ENCODE measurements around the gene CCL25.
"Not testable (repeated sequence)": the region's sequence is repeated elsewhere in the genome, so short reads cannot be mapped to it uniquely, and the experiment has no call there.

The CCL25 gene

DNA sequence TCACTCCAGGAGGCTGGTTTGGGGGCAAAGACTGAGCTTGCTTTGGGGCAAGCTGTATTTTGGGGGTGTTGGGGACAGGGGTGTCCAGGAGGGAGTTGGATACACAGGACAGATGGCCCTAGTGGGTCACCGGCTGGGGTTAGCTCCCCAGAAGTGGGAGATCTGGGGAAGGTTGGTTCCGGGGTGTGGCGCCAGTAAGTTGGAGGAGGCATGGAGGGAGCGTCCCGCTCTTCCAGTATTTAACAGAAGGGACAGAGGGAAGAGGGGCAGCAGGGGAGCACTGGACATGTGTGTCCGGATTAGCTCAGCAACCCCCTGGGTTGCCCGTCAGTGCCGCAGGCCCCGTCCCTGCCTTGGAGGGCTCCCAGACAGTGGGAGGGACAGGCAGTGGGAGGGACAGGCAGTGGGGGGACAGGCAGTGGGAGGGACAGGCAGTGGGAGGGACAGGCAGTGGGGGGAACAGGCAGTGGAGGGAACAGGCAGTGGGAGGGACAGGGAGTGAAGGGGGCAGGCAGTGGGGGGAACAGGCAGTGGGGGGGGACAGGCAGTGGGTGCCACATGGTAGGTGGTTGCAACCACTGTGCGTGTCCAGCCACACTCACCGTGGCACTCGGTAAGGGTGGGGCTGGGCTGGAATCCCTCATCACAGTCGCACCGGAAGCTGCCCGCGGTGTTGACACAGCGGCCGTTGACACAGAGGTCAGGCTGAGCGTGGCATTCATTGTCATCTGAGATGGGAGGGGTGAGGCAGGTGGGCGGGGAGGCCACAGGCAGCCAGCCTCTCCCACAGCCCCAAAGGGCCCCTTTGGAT is 33.2 kb downstream of the CCL25 start:
- DNase-seq (ENCODE audit: low read depth), result no peak

DNA sequence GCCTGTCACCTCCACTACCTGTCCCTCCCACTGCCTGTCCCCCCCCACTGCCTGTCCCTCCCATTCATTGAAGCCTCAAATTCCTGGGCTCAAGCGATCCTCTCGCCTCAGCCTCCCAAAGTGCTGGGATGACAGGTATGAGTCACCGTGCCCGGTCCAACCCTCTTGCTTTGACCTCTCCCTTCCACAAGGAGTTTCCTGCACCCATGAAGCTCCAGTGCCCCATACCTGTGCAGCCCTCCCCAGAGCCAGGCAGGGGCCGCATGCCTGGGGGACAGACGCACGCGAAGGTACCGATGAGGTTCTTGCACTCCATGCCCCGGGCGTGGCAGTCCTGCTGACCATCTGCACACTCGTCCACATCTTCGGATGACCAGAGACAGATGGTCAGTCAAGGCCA is 34.3 kb downstream of the CCL25 start:
- no peak for DNase-seq (ENCODE audit: low read depth)

DNA sequence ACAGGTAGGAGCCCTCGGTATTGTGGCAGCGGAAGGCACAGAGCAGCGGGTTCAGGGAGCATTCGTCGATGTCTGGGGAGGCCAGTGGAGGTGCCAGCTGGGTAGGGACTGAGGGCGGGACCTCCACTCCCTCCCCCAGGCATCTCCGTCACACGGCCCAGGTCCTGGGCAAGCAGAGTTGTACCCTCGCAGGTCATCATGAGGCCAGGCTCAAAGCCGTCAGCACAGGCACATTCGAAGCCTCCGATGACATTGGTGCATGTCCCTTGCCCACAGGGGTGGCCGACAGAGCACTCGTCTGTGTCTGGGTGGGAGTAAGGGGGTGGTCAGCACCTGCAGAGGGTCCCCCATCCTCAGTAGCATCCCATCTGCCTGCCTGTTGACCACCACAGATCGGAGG is 35.3 kb downstream of the CCL25 start:
- no peak for DNase-seq (ENCODE audit: low read depth)

DNA sequence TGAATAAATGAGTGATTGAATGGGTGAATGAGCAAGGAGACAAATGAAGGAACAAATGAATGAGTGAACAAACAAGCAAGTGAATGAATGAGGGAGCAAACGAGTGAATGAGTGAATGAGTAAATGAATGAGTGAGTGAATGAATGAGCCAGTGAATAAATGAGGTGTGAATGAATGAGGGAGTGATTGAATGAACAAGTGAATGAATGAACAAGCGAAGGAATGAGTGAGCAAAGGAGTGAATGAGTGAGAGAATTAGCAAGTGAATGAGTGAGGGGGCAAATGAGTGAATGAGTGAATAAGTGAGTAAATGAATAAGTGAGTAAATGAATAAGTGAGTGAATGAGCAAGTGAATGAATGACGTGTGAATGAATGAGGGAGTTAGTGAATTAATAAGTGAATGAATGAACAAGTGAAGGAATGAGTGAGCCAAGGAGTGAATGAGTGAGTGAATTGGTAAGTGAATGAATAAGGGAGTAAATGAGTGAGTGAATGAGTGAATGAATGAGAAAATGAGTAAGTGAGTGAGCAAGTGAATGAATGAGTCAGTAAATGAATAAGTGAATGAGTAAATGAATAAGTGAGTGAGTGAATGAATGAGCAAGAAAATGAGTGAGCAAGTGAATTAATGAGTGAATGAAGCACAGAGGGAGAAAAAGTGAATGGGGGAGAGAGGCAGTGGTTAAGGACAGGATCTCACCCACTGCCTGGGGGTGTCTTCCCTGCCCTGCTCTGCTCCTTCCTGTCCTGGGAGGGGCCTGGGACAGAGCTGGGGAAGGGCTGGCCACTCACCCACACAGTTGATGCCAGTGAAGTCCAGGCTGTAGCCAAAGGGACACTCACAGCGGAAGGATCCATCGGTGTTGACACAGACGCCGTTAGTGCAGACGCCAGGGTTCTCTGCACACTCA is 36.4 kb downstream of the CCL25 start:
- DNase-seq (ENCODE audit: low read depth), result no peak

DNA sequence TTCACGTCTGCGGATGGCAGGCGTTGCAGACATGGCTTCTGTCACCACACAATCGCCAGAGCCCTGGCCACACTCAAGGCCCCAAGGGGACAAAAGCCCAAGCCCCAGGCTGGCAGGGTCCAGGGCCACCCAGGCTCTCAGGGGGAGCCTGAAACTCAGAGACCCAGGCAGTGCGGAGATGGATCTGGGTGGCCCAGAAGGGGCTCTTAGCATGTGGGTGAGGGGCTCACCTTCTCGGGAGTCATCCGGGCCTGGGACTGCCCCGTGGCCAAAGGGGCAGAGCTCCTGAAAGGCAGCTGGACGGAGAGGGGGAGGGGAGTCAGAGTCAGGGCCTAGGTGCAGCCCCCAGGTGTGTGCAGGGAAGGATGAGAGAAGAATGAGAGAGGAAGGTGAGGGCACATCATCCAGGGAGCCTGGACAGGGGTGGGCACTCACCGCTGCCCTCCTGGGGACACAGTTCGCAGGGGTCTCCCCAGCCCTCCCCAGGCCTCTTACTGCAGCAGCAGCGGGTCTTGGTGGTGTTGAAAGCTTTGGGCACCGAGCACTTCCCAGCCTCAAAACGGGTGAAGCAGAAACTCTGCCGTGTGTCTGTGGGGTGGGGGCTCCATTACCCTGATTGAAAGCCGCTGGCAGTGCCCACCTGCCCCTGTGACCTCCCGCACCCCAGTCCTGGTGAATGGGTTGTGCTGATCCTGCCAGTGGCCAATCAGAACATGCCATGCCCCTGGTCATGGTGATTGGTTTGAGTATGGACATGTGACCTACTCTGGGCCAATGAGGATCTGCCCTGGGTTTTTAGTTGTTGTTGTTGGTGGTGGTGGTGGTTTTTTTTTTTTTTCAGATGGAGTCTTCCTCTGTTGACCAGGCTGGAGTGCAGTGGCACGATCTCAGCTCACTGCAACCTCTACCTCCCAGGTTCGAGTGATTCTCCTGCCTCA is 37.4 kb downstream of the CCL25 start:
- DNase-seq (ENCODE audit: low read depth), result no peak

DNA sequence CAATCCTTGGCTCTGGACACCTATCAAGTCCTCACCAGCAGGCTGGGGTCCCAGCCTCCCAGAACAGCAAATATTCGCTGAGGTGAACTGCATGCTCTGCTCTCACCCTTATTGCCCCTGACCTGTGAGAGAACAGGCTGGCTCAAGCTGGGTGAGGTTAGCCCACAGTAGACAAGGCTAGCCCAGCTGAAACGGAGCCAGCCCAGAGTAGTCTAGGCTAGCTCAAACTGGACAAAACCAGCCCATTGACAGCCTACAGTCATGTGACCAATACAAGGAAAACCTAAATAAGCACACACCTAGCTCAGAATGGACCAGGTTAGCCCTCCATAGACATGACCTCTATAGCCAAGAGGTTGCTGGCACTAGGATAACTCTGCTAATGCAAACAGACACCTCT is 38.4 kb downstream of the CCL25 start:
- DNase-seq (ENCODE audit: low read depth), result no peak

DNA sequence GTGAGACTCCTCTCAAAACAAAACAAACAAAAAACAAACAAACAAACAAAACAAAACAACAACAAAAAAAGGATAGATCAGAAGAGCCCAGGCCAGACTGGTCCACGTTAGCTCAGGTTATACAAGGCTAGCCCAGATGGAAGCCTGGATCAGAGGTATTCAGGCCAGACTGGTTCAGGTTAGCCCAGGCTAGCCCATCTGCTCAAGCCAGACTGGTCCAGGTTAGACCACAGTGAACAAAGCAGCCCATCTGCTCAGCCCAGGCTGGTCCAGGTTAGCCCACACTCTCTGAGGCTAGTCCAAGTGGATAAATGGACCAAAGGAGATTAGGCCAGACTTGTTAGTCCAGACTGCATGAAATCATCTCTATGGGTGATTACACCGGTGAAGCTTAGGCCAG is 41.2 kb downstream of the CCL25 start:
- no peak for DNase-seq (ENCODE audit: low read depth)

DNA sequence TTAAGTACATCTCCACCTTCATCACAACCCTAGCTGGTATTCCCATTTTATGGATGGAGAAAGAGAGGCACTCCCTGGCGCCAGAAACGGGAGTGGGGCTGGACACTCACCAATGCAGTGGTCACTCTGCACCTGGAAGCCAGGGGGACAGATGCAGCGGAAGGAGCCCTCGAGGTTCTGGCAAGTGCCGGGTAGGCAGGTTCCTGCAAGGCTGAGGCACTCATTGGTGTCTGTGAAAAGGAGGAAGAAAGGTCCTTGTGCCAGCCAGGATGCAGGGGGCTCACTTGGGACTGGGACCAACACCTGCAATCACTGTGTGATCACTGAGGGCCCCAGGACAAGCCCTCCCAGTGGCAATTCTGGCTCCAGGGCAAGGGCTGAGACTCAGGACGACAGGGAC is 41.8 kb downstream of the CCL25 start:
- no peak for DNase-seq (ENCODE audit: low read depth)

DNA sequence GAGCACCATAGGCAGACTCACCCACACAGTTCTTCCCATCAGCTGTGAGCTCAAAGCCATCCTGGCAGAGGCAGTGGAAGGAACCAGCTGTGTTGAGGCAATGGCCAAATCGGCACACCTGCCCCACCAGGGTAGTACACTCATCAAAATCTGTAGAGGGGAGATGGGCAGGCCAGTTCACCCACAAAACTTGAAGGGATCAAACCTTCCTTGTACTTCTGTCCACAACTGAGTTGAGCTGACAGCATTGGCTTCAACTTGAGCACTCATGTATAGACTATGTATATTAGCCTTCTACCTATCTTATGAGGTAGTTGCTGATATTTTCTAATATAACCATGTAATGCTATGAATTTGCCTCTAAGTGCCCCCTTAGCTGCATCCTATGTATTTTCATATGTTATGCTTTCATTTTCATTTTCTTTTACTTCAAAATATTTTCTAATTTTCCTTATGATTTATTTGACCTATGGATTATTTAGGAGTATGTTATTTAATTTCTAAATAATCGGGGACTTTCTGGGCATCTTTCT is 42.9 kb downstream of the CCL25 start:
- no peak for DNase-seq (ENCODE audit: low read depth)

DNA sequence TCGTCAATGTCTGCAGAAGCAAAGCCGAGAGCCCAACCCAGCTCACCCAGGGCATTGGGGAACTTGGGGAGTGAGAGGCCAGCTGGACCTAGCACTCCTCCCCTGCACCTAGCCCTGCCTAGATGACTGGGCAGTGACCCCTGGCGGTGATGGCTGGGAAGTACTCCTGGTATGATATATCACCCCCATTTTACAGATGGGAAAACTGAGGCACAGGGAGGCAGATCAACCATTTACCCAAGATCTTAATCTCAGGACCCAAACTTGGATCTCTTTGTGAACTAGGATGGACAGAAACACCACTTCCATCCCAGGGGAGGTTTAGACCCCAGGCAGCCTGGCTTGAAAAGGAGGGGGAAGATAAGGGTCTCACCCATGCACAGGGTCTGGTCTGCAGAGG is 43.5 kb downstream of the CCL25 start:
- no peak for DNase-seq (ENCODE audit: low read depth)

DNA sequence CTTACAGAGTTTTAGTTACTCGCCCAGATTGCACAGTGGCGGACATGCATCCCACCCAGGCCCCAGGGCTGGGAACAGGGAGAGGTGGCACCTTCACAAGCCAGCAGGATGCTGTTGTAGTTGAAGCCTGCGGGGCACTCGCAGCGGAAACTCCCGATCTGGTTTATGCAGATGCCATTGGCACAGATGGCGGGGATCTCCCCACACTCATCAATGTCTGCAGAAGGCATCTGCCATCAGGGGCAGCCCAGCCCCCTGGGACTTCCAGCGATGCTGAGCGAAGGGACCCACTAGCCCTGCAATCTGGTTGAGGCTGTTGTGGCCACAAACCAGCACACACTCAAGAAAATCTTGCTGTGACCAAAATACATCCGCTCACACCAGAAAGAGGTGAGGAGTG is 44.6 kb downstream of the CCL25 start:
- DNase-seq (ENCODE audit: low read depth), result no peak

DNA sequence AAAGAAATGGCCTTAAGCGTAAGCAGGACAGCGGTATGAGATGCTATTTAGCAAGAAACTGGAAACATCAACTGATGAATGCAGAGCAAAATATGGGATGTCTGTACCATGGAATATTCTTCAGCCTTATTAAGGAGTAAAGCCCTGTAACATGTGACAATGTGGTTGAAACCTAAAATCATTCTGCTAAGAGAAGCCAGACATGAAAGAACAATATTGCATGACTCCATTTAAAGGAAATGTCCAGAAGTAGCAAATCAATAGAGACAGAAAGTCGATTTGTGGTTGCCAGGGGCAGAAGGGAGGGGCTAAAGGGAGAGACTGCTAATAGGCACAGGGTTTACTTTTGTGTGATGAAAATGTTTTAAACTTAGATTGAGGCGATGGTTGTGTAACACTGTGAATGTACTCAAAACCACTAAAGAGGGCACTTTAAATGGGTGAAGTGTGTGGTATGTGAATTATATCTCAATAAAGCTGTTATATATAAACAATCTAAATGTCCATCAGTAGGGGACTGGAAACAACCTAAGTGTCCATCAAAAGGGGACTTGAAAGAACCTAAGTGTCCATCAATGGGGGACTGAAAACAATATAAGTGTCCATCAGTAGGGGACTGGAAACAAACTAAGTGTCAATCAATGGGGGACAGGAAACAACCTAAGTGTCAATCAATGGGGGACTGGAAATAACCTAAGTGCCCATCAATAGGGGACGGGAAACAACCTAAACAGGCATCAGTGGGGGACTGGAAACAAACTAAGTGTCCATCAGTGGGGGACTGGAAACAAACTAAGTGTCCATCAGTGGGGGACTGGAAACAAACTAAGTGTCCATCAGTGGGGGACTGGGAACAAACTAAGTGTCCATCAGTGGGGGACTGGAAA is 45.4 kb downstream of the CCL25 start:
- no peak for DNase-seq (ENCODE audit: low read depth)

DNA sequence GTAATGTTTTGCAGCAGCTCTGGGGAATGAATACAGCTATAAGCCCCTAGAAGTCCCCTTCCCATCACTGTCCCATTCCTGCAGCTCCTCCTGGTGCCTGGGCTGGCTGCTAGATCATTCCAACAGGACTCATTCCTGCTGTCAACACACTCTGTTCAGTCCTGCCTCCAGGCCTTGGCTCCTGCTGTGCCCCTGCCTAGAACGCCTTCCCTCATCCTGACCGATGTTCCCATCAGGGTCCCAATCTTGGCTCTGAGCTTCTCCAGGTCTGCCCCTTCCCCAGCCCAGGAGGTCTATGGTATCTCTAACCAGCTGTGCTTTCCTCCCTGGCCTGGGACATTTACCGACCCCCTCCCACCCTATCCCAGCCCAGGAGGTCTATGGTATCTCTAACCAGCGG is 48.8 kb downstream of the CCL25 start:
- DNase-seq (ENCODE audit: low read depth), result no peak

DNA sequence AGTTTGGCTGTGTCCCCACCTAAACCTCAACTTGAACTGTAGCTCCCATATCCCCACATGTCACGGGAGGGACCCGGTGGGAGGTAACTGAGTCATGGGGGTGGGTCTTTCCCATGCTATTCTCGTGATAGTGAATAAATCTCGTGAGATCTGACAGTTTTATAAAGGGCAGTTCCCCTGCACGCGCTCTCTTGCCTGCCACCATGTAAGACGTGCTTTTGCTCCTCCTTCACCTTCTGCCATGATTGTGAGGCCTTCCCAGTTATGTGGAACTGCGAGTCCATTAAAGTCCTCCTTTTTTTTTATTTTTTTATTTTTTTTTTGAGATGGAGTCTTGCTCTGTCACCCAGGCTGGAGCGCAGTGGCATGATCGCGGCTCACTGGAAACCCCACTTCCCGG is 49.4 kb downstream of the CCL25 start:
- DNase-seq (ENCODE audit: low read depth), result not testable (repeated sequence)

DNA sequence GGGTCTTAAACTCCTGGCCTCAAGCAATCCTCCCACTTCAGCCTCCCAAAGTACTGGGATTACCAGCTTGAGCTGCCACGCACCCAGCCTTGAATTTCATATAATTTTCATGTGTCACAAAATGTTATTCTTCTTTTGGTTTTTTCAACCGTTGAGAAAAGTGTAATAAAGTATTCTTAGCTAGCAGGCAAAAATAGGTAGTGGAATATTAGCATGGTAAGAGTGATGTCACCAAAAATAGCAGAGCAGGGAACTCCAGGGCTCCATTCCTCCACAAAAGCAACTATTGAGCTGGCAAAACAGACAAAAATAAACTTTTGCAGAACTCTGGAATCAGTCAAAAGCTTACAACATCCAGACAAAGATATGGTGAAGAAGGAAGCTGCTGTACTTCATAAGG is 52.9 kb downstream of the CCL25 start:
- no peak for DNase-seq (ENCODE audit: low read depth)

DNA sequence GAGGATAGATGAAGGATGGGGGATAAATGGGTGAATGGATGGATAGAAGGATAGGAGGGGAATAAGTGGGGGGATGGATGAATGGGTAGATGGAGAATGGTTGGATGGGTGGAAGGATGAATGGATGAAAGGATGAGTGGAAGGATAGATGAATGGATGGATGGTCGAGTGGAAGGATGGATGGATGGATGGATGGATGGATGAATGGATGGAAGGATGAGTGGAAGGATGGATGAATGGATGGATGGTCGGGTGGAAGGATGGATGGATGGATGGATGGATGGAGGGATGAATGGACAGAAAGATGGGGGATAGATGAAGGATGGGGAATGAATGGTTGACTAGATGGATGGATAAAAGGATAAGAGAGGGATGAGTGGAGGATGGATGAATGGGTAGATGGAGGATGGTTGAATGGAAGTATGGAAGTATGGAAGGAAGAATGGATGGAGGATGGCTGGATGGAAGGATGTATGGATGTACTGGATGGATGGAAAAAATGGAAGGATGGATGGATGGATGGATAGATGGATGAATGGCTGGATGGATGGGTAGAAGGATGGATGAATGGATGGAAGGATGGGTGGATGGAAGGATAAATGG is 54.8 kb downstream of the CCL25 start:
- DNase-seq (ENCODE audit: low read depth), result no peak

DNA sequence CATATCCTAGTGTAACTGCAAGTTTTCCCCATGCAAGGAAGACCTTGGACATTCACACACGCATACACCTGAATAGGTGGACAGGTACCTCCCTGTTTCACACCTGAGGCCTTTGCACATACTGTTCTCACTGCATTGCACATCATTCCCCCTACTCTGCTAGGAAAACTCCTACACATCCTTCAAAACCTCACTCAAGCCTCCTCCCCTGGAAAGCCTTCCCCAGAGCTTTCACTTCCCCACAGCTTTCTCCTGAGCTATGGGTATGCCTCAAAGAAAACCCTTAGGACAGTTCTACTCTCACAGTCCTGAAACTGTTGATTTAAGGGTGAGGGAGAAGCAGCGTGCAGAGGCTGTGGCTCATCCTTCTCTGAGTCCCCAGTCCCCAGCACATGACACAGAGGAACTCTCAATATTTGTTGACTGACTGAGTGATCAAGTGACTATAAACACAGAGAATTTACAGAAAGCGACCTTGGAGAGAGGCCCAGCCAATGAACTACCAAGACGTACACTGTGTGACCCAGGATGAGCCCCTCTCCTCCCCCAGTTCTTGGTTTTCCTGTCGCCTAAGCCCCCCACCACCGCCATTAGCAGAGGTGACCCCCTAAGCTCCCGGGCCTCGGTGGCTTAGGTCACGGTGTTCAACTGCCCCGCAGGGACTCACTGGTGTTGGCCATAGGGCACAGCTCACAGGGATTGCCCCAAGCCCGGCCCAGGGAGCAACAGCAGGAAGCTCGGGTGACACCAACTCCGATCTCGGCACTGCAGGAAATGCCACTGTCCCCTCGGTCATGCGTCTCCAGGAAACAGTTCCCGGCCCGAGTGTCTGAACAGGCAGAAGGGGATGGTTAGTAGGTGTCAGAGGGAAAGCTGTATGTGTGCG is 56.2 kb downstream of the CCL25 start:
- DNase-seq (ENCODE audit: low read depth), result no peak

DNA sequence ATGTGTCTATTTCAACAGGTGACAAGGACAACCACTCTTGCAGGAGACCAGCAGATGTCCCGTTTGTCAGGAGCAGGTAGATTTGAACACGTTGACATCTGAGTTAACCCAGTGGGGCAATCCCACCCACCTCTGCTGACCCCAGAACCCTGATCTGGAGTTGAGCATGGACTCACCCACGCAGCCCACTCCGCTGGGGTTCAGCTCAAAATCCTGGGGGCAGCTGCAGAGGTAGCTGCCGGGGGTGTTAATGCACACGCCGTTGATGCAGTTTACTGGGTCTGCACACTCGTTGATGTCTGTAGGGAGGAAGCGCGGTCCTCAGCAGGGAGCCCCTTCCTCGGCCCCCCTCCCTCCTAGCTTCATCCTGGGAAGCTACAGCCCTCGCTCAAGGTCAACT is 56.9 kb downstream of the CCL25 start:
- DNase-seq (ENCODE audit: low read depth), result no peak

DNA sequence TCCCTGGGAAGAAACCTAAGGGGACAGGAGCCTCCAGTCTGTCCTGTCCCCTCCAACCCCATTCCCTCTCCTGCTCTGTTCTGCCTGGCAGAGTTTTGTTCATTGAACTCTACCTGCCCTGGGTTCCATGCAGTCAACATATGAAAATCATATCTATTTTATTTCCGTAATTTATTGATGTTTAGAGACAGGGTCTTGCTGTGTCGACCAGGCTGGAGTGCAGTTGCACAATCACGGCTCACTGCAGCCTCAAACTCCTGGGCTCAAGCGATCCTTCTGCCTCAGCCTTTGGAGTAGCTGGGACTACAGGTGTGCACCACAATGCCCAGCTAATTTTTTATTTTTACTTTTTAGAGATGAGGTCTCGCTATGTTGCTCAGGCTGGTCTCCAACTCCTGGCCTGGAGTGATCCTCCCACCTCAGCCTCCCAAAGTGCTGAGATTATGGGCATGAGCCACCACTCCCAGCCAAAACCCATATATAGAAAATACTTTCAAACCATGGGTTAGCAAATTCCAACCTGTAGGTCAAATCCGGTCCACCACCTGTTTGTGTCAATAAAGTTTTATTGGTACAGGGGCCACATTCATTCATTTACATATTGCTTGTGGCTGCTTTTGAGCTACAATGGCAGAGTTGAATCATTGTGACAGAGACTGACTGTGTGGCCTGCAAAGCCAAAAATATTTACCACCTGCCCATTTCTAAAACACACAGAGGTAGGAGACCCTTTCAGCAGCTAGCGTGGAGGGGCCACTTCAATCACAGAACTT is 57.5 kb downstream of the CCL25 start:
- DNase-seq (ENCODE audit: low read depth), result no peak

Data from activated T-cell treated with anti-CD3 and anti-CD28 coated beads for 24 hours (primary cell).